Measurements from ENCODE around the gene C6.

- TF ChIP-seq CSDC2 (CRISPR knock-in tag; IDR thresholded peaks at IDR 0.05), result no peak
- TF ChIP-seq ZNF70 (CRISPR knock-in tag; IDR thresholded peaks at IDR 0.05), result no peak
- no peak for TF ChIP-seq PATZ1 (CRISPR knock-in tag; IDR thresholded peaks at IDR 0.05; ENCODE audit: borderline replicate concordance)
Observed at GRCh38 chr5:41094871-41095270, 118.5 kb downstream of the C6 start.
